ENCODE results near the gene FOXO6. TPM values are rescaled to one million over a fixed set of nuclear protein-coding genes. Genes with fewer than 3 reads are reported as not detected.
A peak's percentile ranks its signal among the peaks of the same experiment; 100 is the strongest.

Gene FOXO6
- total and polyA plus RNA-seq, 9 of the 15 experiments (the other 6 are each of a cell fraction or from before 2014, with no cell fraction given), result 0.04 to 0.31 (median 0.12) TPM; not detected in 5

DNA sequence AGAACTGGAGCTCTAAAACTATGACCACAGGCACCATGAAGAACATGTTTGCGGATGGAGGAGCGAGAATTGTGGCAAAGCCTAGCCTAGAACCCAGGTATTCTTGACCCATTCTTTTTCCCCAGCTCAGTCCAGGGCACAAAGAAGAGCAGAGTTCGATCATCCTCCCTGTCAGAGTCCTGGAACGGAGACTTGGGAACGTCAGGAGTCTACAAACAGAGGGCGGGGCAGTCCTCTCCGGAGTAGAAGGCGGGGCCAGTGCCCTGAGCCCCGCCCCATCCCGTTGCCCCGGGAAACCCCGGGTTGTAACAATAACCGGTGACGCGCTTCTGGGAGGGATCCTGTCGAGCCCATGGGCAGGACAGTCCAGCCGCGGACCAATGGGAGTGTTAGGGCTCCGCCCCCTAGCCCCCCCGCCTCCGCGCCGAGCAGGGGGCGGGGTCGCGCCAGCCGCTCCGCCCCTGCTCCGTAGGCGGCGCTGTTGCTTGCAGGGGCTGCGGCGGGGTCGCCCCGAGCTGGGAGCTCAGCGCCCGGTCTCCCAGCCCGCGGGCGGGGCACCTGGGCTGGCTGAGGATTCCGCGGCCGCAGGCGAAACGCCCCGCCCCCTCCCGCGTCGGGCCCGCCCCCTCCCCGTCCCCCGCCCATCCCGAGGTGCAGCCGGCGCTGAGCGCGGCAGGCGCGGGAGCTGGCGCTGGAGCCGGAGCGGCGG is at the start of gene FOXO6 (continued):
- TF ChIP-seq, protein P1, sequence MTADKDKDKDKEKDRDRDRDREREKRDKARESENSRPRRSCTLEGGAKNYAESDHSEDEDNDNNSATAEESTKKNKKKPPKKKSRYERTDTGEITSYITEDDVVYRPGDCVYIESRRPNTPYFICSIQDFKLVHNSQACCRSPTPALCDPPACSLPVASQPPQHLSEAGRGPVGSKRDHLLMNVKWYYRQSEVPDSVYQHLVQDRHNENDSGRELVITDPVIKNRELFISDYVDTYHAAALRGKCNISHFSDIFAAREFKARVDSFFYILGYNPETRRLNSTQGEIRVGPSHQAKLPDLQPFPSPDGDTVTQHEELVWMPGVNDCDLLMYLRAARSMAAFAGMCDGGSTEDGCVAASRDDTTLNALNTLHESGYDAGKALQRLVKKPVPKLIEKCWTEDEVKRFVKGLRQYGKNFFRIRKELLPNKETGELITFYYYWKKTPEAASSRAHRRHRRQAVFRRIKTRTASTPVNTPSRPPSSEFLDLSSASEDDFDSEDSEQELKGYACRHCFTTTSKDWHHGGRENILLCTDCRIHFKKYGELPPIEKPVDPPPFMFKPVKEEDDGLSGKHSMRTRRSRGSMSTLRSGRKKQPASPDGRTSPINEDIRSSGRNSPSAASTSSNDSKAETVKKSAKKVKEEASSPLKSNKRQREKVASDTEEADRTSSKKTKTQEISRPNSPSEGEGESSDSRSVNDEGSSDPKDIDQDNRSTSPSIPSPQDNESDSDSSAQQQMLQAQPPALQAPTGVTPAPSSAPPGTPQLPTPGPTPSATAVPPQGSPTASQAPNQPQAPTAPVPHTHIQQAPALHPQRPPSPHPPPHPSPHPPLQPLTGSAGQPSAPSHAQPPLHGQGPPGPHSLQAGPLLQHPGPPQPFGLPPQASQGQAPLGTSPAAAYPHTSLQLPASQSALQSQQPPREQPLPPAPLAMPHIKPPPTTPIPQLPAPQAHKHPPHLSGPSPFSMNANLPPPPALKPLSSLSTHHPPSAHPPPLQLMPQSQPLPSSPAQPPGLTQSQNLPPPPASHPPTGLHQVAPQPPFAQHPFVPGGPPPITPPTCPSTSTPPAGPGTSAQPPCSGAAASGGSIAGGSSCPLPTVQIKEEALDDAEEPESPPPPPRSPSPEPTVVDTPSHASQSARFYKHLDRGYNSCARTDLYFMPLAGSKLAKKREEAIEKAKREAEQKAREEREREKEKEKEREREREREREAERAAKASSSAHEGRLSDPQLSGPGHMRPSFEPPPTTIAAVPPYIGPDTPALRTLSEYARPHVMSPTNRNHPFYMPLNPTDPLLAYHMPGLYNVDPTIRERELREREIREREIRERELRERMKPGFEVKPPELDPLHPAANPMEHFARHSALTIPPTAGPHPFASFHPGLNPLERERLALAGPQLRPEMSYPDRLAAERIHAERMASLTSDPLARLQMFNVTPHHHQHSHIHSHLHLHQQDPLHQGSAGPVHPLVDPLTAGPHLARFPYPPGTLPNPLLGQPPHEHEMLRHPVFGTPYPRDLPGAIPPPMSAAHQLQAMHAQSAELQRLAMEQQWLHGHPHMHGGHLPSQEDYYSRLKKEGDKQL (CRISPR knock-in tag; IDR thresholded peaks at IDR 0.05; ENCODE audit: borderline replicate concordance), result no peak
- TF ChIP-seq TOE1 (IDR thresholded peaks at IDR 0.05; ENCODE audit: borderline replicate concordance) (no peak), TOE1 (CRISPR knock-in tag; IDR thresholded peaks at IDR 0.05; ENCODE audit: borderline replicate concordance, low read depth) (no peak), ZNF311 (CRISPR knock-in tag; IDR thresholded peaks at IDR 0.05) (no peak), NR2C1 (IDR thresholded peaks at IDR 0.05) (no peak), NR2C1 (tag; IDR thresholded peaks at IDR 0.05) (no peak), LEF1 (IDR thresholded peaks at IDR 0.05) (no peak), XRCC5 (IDR thresholded peaks at IDR 0.05; ENCODE audit: low read depth, low read length) (no peak; the same call in 1 of the 2 replicates), U2AF1 (optimal IDR thresholded peaks at IDR 0.05; ENCODE audit: low read depth, low read length) (no peak), RB1 (IDR thresholded peaks at IDR 0.05; ENCODE audit: low read depth) (peak; percentile 87), RBM22 (IDR thresholded peaks at IDR 0.05; ENCODE audit: low read depth, low read length, poor library complexity, severe bottlenecking) (peak; percentile 71), RCOR1 (IDR thresholded peaks at IDR 0.05; ENCODE audit: borderline replicate concordance in 1 of 2, low read depth in 2 of 2, low read length in 2 of 2) (0 out of 4 replicates have a peak, but pooled peaks of 1 of the 2 experiments have one; percentile 17), HDAC8 (tag; IDR thresholded peaks at IDR 0.05) (no peak), TAF1 (IDR thresholded peaks at IDR 0.05; ENCODE audit: control insufficient read depth, extremely low read depth, insufficient read depth, low read length, severe bottlenecking) (no peak), ZNF165 (CRISPR knock-in tag; IDR thresholded peaks at IDR 0.05; ENCODE audit: borderline replicate concordance) (no peak), PTRF (tag; IDR thresholded peaks at IDR 0.05) (no peak), YBX1 (IDR thresholded peaks at IDR 0.05) (no peak), SREBF1 (IDR thresholded peaks at IDR 0.05; ENCODE audit: borderline replicate concordance, low read depth, low read length) (no peak; the same call in 1 of the 2 replicates), CHCHD3 (CRISPR knock-in tag; IDR thresholded peaks at IDR 0.05) (no peak)
- TF ChIP-seq, protein P2, sequence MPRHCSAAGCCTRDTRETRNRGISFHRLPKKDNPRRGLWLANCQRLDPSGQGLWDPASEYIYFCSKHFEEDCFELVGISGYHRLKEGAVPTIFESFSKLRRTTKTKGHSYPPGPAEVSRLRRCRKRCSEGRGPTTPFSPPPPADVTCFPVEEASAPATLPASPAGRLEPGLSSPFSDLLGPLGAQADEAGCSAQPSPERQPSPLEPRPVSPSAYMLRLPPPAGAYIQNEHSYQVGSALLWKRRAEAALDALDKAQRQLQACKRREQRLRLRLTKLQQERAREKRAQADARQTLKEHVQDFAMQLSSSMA (CRISPR knock-in tag; IDR thresholded peaks at IDR 0.05), result no peak
- TF ChIP-seq, protein P3, sequence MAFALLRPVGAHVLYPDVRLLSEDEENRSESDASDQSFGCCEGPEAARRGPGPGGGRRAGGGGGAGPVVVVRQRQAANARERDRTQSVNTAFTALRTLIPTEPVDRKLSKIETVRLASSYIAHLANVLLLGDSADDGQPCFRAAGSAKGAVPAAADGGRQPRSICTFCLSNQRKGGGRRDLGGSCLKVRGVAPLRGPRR (CRISPR knock-in tag; IDR thresholded peaks at IDR 0.05), result no peak
- TF ChIP-seq, protein P4, sequence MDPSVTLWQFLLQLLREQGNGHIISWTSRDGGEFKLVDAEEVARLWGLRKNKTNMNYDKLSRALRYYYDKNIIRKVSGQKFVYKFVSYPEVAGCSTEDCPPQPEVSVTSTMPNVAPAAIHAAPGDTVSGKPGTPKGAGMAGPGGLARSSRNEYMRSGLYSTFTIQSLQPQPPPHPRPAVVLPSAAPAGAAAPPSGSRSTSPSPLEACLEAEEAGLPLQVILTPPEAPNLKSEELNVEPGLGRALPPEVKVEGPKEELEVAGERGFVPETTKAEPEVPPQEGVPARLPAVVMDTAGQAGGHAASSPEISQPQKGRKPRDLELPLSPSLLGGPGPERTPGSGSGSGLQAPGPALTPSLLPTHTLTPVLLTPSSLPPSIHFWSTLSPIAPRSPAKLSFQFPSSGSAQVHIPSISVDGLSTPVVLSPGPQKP (CRISPR knock-in tag; IDR thresholded peaks at IDR 0.05), result no peak

Measured in K562 (cell line).